ACC112 (cell line): Measurements from ENCODE around the gene LYPD5.
A peak's percentile ranks its signal among the peaks of the same experiment; 100 is the strongest.
"Not testable (repeated sequence)": the region's sequence is repeated elsewhere in the genome, so short reads cannot be mapped to it uniquely, and the experiment has no call there.

Experiments used
- H2AFZ ChIP-seq: fragments of 200-600 bp; sonication (generic); one replicate; pipeline ENCODE4 v1.6.0; 2017; ENCODE audit warnings: antibody characterized with exemption, low read length; ENCODE audit not compliant: unreplicated experiment
- H3K27ac ChIP-seq: fragments of 200-600 bp; sonication (generic); 2 replicates; pipeline ENCODE4 v1.5.1; 2014; ENCODE audit warnings: low read depth, mild to moderate bottlenecking, antibody characterized with exemption, low read length, moderate library complexity
- H3K27me3 ChIP-seq: fragments of 200-600 bp; sonication (generic); 2 replicates; pipeline ENCODE4 v1.6.1; 2014; ENCODE audit warnings: mild to moderate bottlenecking, antibody characterized with exemption, low read length, moderate library complexity, mixed read lengths; ENCODE audit not compliant: insufficient read depth
- H3K36me3 ChIP-seq: fragments of 200-600 bp; sonication (generic); 2 replicates; pipeline ENCODE4 v1.6.1; 2016; ENCODE audit warnings: mild to moderate bottlenecking, antibody characterized with exemption, low read length, moderate library complexity, mixed read lengths; ENCODE audit not compliant: insufficient read depth
- H3K4me1 ChIP-seq: fragments of 200-600 bp; sonication (generic); one replicate; pipeline ENCODE4 v1.6.1; 2016; ENCODE audit warnings: low read length, mixed read lengths; ENCODE audit not compliant: insufficient read depth, unreplicated experiment, control insufficient read depth
- H3K4me3 ChIP-seq: fragments of 200-600 bp; sonication (generic); 2 replicates; pipeline ENCODE4 v1.5.1; 2014; ENCODE audit warnings: mild to moderate bottlenecking, low read depth, low read length
- H3K79me2 ChIP-seq: fragments of 200-600 bp; sonication (generic); one replicate; pipeline ENCODE4 v1.6.0; 2016; ENCODE audit warnings: low read length; ENCODE audit not compliant: control insufficient read depth, unreplicated experiment, insufficient read depth

LYPD5 gene

GRCh38 chr19:43802216-43802951 lies at the start of gene LYPD5:
LYPD5 (minus strand) TSS chr19:43802447; CDS start chr19:43802380, 67 bp downstream.
- Histone ChIP-seq H3K4me3 (no peak within 1 kb of the TSS), H2AFZ (no peak within 1 kb of the TSS), H3K27ac (no peak within 1 kb of the TSS), H3K27me3 (no peaks in the 10 kb centered on the region), H3K4me1 (no peaks in the 10 kb centered on the region), H3K36me3 (no peaks in the 10 kb centered on the region), H3K79me2 (no peaks in the 10 kb centered on the region)

- Histone ChIP-seq H3K27me3 (no peaks in the 10 kb centered on the region), H3K4me1 (no peaks in the 10 kb centered on the region), H3K36me3 (peaks cover 60% of the 10 kb centered on the region), H2AFZ (no peak overlapping the region), H3K4me3 (no peak overlapping the region), H3K79me2 (no peaks in the 10 kb centered on the region), H3K27ac (no peak overlapping the region)
Measured at GRCh38 chr19:43848821-43849220, 46.6 kb upstream of the LYPD5 start.

GRCh38 chr19:43847884-43848283 lies 45.6 kb upstream of the LYPD5 start:
- no peaks in the 10 kb centered on the region for H3K79me2 ChIP-seq
- no peak overlapping the region for H3K4me3 ChIP-seq
- H3K36me3 ChIP-seq = peaks cover 67% of the 10 kb centered on the region
- H3K27me3 ChIP-seq = no peaks in the 10 kb centered on the region
- no peak overlapping the region for H3K27ac ChIP-seq
- no peak overlapping the region for H2AFZ ChIP-seq
- no peaks in the 10 kb centered on the region for H3K4me1 ChIP-seq

GRCh38 chr19:43847246-43847645 lies 45.0 kb upstream of the LYPD5 start:
- Histone ChIP-seq H3K36me3 (peaks cover 67% of the 10 kb centered on the region), H2AFZ (no peak overlapping the region), H3K27ac (no peak overlapping the region), H3K4me1 (no peaks in the 10 kb centered on the region), H3K79me2 (no peaks in the 10 kb centered on the region), H3K27me3 (no peaks in the 10 kb centered on the region), H3K4me3 (no peak overlapping the region)

GRCh38 chr19:43842007-43842406 lies 39.8 kb upstream of the LYPD5 start:
- H3K79me2 ChIP-seq = no peaks in the 10 kb centered on the region
- no peak overlapping the region for H3K4me3 ChIP-seq
- H2AFZ ChIP-seq = no peak overlapping the region
- H3K27ac ChIP-seq = no peak overlapping the region
- no peaks in the 10 kb centered on the region for H3K4me1 ChIP-seq
- no peaks in the 10 kb centered on the region for H3K27me3 ChIP-seq
- peaks cover 70% of the 10 kb centered on the region for H3K36me3 ChIP-seq

- Histone ChIP-seq H3K27me3 (no peaks in the 10 kb centered on the region), H3K4me3 (no peak overlapping the region), H3K79me2 (no peaks in the 10 kb centered on the region), H3K4me1 (no peaks in the 10 kb centered on the region), H3K36me3 (peaks cover 72% of the 10 kb centered on the region), H3K27ac (no peak overlapping the region), H2AFZ (no peak overlapping the region)
Measured at GRCh38 chr19:43839139-43839538, 36.9 kb upstream of the LYPD5 start.

- H3K4me1 ChIP-seq = no peaks in the 10 kb centered on the region
- peak within 1 kb of the TSS; percentile 85 for H2AFZ ChIP-seq
- H3K4me3 ChIP-seq = peak within 1 kb of the TSS; percentile 92
- peaks cover 5% of the 10 kb centered on the region for H3K79me2 ChIP-seq
- H3K27me3 ChIP-seq = 0 out of 2 replicates have a peak, but pooled peaks cover under 1% of the 10 kb centered on the region
- peaks cover 22% of the 10 kb centered on the region for H3K36me3 ChIP-seq
- H3K27ac ChIP-seq = peak within 1 kb of the TSS; percentile 43; the same call in 1 of the 2 replicates
Measured at GRCh38 chr19:43826787-43827754, 24.8 kb upstream of the LYPD5 start, which contains the start of gene ZNF283. ZNF283 (plus strand) TSS chr19:43827321; CDS start chr19:43833505, 6,184 bp downstream.

- not testable (repeated sequence) for H3K4me1 ChIP-seq, H3K79me2 ChIP-seq, H3K27ac ChIP-seq, H3K4me3 ChIP-seq, H3K36me3 ChIP-seq, H3K27me3 ChIP-seq, H2AFZ ChIP-seq
Measured at GRCh38 chr19:43824572-43824971, 22.3 kb upstream of the LYPD5 start.

GRCh38 chr19:43823856-43824255 lies 21.6 kb upstream of the LYPD5 start:
- H3K27me3 ChIP-seq, H3K36me3 ChIP-seq, H3K4me1 ChIP-seq, H3K4me3 ChIP-seq, H2AFZ ChIP-seq, H3K79me2 ChIP-seq, H3K27ac ChIP-seq: not testable (repeated sequence)

GRCh38 chr19:43820884-43821215 lies 18.6 kb upstream of the LYPD5 start:
- Histone ChIP-seq H3K4me1 (no peaks in the 10 kb centered on the region), H3K79me2 (no peaks in the 10 kb centered on the region), H3K36me3 (no peaks in the 10 kb centered on the region), H2AFZ (peak overlapping the region; percentile 82), H3K27ac (no peak overlapping the region), H3K27me3 (peaks cover 8% of the 10 kb centered on the region; the same call in 1 of the 2 replicates), H3K4me3 (peak overlapping the region; percentile 80)
